Measurements from ENCODE around the gene SOD2.
"Not testable (repeated sequence)": the region's sequence is repeated elsewhere in the genome, so short reads cannot be mapped to it uniquely, and the experiment has no call there.

Gene SOD2

DNA sequence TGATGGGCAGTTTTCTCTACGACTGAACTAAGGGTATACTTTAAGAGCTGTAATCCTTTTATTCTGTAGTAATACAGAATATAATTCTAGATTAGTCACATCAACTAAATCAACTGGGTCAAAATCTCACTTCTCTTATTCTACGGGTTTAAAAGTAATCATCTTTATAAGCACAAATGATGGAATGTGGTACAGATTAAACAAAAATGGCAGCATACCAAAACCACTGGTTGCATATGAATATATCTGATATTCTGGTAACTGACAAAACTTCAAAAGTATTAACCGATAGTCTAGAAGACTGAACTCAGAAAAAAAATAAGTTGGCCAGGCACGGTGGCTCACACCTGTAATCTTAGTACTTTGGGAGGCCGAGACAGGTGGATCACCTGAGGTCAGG is 7.0 kb downstream of the SOD2 start:
- in situ Hi-C loops (cut with MboI; ENCODE audit: low sequenced_read_pairs) = loop anchor here (25.0 kb wide), 1 partner anchor 776 kb away; no protein-coding TSS in a partner anchor

DNA sequence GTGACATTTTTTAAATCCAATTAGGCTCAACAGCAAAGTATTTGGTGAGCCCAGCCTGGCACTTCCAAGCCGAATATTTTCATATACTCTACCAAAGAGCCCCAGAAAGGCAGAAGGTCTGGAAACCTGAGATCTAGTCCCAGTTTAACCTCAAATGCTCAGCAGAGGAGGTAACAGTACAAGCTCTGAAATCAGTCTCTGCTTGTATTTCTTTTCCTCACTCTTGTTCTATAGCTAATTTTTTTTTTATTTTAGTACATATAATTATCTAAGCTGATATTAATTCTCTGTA is 9.1 kb downstream of the SOD2 start:
- in situ Hi-C loops (cut with MboI; ENCODE audit: low sequenced_read_pairs) = loop anchor here (25.0 kb wide), 1 partner anchor 778 kb away; no protein-coding TSS in a partner anchor

DNA sequence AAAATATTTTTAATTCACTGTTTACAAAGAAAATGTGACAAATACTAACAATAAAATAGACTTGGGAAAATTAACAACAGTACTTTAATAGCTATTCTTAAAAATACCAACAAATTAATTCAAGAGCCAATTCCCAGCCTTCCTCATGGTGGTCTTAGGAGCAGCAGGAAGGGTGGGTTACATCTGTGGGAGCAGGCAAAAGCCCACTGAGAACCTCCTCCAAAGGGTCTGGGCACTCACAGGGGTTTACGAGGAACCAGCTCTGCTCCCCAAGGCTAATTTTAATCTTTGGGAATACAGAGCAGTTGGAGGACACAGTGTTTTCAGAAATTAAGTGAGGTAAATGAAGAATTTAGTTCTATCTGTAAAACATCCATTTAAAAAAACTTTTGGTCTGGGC is 10.2 kb downstream of the SOD2 start:
- in situ Hi-C loops (cut with MboI; ENCODE audit: low sequenced_read_pairs) = loop anchor here (25.0 kb wide), 1 partner anchor 779 kb away; no protein-coding TSS in a partner anchor

DNA sequence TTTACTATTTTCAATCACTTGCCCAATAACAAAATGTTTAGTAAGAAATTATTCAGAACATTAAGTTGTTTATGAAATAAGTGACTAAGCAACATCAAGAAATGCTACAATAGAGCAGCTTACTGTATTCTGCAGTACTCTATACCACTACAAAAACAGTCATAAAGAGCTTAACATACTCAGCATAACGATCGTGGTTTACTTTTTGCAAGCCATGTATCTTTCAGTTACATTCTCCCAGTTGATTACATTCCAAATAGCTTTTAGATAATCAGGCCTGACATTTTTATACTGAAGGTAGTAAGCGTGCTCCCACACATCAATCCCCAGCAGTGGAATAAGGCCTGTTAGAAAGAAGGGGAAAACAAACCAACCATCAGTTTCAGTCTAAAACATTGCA is 10.7 kb downstream of the SOD2 start:
- in situ Hi-C loops (cut with MboI; ENCODE audit: low sequenced_read_pairs) = loop anchor here (25.0 kb wide), 1 partner anchor 780 kb away; no protein-coding TSS in a partner anchor

DNA sequence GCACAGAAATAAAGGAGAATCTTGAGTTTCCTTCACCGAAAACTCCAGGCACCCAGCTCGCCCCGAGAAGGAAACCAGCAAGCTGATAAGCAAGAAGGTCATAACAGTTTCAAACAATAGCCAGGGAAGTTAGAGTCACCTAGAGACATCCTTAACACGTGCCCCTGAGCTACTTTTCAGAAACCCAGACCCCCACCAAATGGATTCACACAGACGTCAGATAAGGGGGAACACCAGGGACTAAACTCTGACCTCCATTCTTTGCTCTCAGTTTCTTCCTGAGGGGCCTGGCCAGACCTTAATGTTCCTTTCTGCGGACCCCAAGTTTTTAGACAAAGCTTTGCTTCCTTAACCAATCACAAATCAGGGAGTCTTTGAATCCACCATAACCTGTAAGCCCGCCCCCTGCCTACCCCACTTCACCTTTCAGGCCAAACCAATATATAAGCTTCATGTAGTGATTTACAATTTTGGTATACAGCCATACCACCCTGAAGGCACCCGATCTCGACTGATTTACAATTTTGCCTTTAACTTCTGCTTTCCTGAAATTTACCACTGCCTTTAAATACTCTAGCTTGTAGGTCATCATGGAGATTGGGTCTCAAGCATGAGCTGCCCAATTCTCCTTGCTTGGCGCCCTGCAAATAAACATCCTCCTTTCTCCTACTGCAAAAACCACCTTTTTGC is 11.7 kb downstream of the SOD2 start:
- in situ Hi-C loops (cut with MboI; ENCODE audit: low sequenced_read_pairs) = loop anchor here (25.0 kb wide), 1 partner anchor 781 kb away; no protein-coding TSS in a partner anchor

DNA sequence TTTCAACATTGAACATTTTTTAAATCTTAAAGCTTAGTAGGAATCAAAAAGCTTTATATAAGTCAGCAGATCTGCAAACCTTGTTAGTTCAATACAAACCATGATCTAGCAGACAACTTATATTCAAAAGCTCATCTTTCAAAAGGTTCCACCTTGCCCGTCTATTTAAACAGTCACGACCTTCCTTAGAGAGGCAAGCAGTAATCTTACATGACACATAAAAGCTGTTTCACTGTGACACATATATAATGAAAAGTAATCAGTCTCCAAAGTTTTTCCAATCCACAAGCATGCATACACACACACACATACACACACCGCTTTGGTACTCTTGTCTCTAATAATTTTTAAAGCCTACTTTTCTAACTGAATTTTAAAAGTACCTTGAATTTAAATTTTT is 12.9 kb downstream of the SOD2 start:
- in situ Hi-C loops (cut with MboI; ENCODE audit: low sequenced_read_pairs) = loop anchor here (25.0 kb wide), 1 partner anchor 782 kb away; no protein-coding TSS in a partner anchor

DNA sequence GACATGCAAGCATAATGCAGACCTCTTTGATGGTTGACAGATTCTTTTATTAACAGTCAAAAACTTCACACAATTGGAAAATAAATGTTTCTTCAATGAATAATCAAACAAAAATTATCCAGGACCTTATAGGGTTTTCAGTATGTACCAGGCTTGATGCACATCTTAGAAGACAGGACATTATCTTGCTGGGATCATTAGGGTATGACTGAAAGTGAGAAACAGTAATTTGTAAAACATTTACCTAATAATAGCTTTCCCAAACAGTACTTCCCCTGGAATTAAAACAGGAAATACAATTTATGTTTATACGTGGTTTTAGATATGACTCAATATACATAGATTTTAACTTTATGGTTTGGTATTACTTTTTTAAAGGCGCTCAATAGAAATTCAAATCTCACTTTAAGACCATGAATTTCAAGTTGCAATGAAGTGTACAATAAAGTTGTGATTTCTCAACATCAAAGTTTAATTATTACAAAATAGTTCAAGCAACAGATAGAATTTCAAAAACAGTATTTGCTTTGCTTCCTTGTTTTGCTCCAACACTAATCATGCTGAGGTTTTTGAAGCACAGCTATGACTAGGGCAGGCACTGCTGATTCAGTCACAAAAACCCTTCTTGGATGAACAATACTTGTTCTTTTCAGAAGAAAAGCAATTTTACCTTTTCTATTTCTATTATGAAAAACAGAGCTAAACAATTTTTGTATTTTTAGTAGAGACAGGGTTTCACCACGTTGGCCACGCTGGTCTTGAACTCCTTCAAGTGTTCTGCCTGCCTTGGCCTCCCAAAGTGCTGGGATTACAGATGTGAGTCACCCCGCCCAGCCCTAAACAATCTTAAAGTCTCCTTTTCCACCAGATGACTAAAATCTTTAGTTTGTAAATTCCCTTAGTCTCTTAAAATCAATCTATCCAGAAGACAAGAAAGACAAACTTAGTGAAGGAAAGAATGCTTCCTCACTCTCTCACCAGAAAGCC is 13.7 kb downstream of the SOD2 start:
- in situ Hi-C loops (cut with MboI; ENCODE audit: low sequenced_read_pairs) = loop anchor here (25.0 kb wide), 1 partner anchor 783 kb away; no protein-coding TSS in a partner anchor

DNA sequence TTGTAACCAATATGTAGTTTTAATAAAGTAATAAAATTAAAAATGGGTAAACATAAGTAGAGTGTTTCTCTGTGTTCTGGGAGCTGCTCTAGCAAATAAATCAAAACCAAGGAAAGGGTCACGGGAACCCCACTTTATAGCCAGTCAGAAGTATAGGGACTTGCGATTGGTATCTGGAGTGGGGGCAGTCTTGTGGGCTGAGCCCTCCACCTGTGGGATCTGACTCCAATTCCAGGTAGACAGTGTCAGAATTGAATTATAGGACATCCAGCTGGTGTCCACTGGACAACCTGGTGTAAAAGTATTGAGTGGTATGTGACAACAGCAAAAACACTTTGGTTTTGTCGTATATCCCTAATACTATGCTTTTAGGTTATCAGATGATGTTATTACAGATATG is 14.5 kb downstream of the SOD2 start:
- in situ Hi-C loops (cut with MboI; ENCODE audit: low sequenced_read_pairs) = loop anchor here (25.0 kb wide), 1 partner anchor 784 kb away; no protein-coding TSS in a partner anchor

DNA sequence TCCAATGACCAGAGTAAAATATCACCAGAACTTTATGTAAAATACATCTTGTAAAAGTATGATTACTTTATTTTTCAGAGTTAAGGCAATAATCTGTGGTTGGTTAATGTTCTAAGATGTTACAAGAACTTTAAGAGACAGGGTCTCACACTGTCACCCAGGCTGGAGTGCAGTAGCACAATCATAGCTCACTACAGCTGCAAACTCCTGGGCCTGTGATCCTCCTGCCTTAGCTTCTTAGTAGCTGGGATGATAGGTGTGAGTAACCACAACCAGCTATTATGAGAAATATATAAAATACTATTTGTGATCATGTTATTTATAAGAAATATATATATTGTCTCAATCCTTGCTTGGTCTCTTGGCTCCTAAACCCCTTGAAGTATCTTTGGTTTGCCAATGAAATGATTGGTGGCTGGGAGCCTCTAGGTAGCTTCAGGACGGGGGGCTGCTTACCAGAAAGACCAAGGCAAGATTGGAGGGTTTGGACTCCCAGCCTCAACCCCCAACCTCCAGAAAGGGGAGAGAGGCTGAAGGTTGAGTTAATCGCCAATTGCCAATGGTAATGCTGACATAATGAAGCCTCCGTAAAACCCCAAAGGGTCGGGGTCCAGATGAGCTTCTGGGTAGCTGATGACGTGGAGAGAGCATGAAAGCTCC is 15.4 kb downstream of the SOD2 start:
- in situ Hi-C loops (cut with MboI; ENCODE audit: low sequenced_read_pairs) = loop anchor here (25.0 kb wide), 1 partner anchor 785 kb away; no protein-coding TSS in a partner anchor

DNA sequence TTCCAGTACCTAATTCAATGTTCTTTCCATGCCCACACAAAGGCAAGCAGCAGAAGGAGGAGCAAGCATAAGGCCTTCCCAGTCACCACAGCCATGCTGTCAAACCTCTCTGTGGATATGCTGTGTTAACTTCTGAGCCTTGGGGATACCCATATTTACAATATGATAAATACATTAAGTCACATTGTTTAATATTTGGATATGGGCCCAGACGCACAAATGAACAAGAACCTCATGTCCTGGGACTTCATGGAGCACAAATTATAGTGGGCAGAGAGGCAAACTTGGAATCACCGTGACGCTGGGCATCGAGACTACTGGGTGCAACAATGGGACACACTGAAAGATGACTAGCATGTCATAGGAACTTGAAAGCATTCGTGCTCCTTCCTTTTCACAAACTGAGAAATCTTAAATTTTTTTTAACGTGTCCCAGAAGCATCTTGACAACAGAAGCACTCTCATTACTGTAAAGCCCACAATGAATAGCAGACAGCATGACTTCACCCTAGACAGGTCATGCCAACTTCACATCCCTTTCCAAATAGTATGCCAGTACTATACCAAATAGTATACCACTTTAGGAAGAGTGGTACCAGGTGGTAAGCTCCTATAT is 16.0 kb downstream of the SOD2 start:
- in situ Hi-C loops (cut with MboI; ENCODE audit: low sequenced_read_pairs) = loop anchor here (25.0 kb wide), 1 partner anchor 785 kb away; no protein-coding TSS in a partner anchor

DNA sequence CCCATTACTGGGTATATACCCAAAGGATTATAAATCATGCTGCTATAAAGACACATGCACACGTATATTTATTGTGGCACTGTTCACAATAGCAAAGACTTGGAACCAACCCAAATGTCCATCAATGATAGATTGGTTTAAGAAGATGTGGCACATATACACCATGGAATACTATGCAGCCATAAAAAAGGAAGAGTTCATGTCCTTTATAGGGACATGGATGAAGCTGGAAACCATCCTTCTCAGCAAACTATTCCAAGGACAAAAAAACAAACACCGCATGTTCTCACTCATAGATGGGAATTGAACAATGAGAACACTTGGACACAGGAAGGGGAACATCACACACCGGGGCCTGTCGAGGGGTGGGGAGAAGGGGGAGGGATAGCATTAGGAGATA is 16.8 kb downstream of the SOD2 start:
- in situ Hi-C loops (cut with MboI; ENCODE audit: low sequenced_read_pairs) = loop anchor here (25.0 kb wide), 1 partner anchor 786 kb away; no protein-coding TSS in a partner anchor

DNA sequence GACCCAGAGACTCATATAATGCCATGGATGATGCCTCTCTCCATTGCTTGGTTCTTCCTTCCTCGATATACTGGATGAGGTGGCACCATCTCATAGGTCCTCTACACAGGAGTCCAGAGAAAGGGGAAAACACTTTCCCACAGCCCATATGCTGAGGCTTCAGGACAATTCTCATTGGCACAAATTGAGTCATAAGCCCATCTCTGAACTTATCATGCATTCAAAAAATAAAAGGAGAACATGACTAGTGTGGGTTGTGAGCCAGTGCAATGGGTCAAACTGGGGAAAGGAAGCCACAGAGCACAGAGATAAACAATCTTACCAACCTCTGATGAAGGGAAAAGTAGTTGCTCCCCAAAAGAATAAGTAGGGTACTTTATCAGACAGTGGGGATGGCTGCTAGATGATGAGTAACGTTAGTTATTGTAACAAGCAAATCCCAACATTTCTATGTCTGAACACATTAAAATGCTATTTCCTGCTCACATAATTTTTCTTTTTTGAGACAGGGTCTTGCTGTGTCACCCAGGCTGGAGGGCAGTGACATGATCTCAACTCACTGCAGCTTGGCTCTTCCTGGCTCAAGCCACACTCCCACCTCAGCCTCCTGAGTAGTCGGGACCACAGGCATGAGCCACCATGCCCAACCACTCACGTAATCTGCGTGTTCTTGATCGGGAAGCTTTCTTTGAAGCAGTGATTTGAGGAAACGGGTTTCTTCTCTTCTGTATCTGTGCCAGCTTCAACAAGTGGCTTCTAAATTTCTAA is 27.0 kb downstream of the SOD2 start:
- in situ Hi-C loops (cut with MboI; ENCODE audit: low sequenced_read_pairs) = no loop called here

DNA sequence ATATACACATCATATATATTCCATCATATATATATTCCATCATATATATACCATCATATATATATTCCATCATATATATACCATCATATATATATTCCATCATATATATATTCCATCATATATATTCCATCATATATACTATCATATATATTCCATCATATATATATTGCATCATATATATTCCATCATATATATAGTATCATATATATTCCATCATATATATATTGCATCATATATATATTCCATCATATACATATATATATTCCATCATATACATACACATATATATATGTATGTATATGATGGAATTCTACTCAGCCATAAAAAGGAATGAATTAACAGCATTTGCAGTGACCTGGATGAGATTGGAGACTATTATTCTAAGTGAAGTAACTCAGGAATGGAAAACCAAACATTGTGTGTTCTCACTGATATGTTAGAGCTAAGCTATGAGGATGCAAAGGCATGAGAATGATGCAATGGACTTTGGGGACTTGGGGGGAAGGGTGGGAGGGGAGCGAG is 29.6 kb downstream of the SOD2 start:
- in situ Hi-C loops (cut with MboI; ENCODE audit: low sequenced_read_pairs) = not testable (repeated sequence)

DNA sequence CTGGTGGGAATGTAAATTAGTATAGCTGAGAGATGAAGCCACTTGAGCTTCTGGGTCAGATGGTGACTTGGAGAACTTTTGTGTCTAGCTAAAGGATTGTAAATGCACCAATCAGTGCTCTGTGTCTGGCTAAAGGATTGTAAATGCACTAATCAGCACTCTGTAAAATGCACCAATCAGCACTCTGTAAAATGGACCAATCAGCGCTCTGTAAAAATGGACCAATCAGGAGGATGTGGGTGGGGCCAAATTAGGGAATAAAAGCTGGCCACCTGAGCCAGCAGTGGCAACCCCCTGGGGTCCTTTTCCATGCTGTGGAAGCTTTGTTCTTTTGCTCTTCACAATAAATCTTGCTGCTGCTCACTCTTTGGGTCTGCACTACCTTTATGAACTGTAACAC is 31.1 kb downstream of the SOD2 start:
- in situ Hi-C loops (cut with MboI; ENCODE audit: low sequenced_read_pairs) = not testable (repeated sequence)

DNA sequence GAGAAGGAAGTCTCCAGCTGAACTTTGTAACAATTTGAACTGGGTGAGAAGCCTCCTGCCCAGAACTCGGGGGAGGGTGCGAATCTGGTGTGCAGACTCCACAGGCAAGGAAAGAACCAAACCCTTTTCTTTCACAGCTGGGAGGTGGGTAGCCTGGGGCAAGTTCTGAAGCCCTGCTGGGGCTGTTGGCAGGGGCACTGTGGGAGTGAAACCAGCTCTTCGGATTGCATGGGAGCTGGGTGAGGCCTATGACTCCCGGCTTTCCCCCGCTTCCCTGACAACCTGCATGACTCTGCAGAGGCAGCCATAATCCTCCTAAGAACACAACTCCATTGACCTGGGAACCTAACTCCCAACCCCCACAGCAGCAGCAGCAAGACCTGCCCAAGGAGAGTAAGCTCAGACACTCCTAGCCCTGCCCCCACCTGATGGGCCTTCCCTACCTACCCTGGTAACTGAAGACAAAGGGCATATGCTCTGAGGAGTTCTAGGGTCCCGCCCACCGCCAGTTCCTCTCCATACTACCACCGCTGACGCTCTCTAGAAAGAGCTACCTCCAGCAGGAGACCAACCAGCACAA is 37.5 kb downstream of the SOD2 start:
- in situ Hi-C loops (cut with MboI; ENCODE audit: low sequenced_read_pairs) = no loop called here

DNA sequence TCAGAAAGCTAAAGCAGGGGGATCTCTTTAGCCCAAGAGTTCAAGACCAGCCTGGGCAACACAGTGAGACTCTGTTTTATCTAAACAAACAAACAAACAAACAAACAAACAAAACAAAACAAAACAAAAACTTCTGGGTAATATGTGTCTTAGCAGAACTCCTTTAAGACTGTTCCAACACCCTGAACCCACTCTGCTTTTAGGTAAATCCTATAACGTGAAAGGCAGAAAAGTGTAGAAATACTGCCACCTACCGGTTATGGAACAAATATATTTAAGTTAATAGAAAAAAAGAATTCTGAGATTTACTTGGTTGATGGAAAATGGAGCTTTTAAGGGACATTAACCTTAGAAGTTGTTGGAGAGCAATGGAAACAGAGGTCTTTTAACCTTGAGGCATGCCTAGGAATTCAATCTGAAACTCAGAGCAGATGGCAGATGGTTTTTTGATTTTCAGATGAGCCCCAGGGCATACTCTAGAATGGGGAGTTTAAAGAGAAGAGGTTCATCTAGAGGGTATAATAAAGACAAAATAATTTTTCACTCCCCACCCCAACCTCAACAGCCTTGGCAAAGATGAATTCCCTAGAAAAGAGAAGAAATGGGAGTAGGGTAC is 38.5 kb downstream of the SOD2 start:
- in situ Hi-C loops (cut with MboI; ENCODE audit: low sequenced_read_pairs) = no loop called here

DNA sequence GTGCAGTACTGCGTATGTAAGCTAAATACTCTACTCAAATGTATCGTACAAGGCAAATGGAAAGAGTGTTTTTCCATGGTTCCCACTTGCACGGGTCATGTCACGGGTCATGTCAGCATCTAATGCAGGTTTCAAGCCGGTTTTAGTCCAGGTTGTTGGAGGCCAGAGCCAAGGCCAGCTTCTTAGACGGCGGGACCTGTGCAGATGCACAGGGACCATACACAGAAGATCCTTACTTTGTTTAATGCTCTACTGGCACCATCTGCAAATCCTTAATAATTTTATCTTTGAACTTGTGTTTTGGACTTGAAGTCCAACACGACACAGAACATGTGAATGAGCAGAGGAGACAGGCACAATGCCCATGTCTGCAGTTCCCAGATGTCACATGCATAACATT is 42.7 kb downstream of the SOD2 start:
- in situ Hi-C loops (cut with MboI; ENCODE audit: low sequenced_read_pairs) = no loop called here

DNA sequence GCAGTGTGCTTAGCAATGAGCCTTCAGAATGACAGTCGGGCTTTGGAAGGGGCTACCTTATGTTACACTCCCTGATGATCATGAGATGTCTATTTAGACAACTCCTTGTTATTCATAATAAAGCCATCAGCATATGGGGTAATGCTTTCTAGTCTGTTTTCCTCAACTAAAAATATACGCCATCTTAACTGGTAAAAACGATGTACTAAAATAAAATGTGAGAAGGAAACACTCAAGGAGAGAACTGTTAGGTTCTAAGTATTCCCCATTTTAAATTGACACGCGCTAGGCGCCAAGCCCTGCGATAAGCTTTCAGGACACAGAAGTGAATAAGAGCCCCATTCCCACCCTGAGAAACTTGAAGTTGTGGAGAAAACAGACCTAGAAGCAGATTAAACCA is 43.6 kb downstream of the SOD2 start:
- in situ Hi-C loops (cut with MboI; ENCODE audit: low sequenced_read_pairs) = no loop called here

DNA sequence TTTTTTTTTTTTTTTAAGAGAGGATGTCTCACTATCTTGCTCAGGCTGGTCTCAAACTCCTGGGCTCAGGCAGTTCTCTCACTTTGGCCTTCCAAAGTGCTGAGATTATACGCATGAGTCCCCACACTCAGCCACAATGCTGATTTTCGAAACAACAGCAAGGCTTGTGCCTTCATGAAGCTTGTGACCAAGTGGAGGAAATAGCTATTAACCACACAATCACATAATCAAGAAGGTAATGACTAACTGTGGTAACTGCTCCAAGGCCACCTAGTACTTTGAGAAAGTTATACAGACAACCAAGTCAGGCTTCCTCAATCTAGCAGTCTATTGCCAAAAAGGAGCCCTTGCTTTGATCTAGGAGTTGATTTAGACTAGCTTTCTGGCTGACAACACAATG is 46.3 kb downstream of the SOD2 start:
- in situ Hi-C loops (cut with MboI; ENCODE audit: low sequenced_read_pairs) = no loop called here
